MM.1S (cell line): ENCODE results near the gene JPH3.

Experiments used
- DNase-seq: peaks from one replicate; pipeline ENCODE4 v3.0.0-alpha.2; 2015
- H2AFZ ChIP-seq: fragments of 300-600 bp; sonication (generic); 2 replicates; pipeline ENCODE4 v1.6.0; 2016; ENCODE audit warnings: antibody characterized with exemption, low read length
- H3F3A ChIP-seq: fragments of 300-600 bp; sonication (generic); 2 replicates; pipeline ENCODE4 v1.6.1; 2016; ENCODE audit warnings: mild to moderate bottlenecking, antibody characterized with exemption, low read length, moderate library complexity, mixed read lengths; ENCODE audit not compliant: insufficient read depth
- H3K27ac ChIP-seq: fragments of 300-600 bp; sonication (generic); 2 replicates; pipeline ENCODE4 v1.5.1; 2016; ENCODE audit warnings: mild to moderate bottlenecking, low read length
- H3K27me3 ChIP-seq: fragments of 300-600 bp; sonication (generic); replicated peaks from 2 replicates; pipeline ENCODE4 v1.6.0; 2016; ENCODE audit warnings: low read length; ENCODE audit not compliant: insufficient read depth
- H3K36me3 ChIP-seq: fragments of 300-600 bp; sonication (generic); replicated peaks from 2 replicates; pipeline ENCODE4 v1.6.1; 2016; ENCODE audit warnings: mild to moderate bottlenecking, low read length, mixed read lengths; ENCODE audit not compliant: insufficient read depth
- H3K4me1 ChIP-seq: fragments of 300-600 bp; sonication (generic); 2 replicates; pipeline ENCODE4 v1.6.1; 2016; ENCODE audit warnings: low read length, mixed read lengths
- H3K4me2 ChIP-seq: fragments of 300-600 bp; sonication (generic); 2 replicates; pipeline ENCODE4 v1.6.0; 2016; ENCODE audit warnings: low read depth, low read length
- H3K4me3 ChIP-seq: fragments of 300-600 bp; sonication (generic); 2 replicates; pipeline ENCODE4 v1.5.1; 2016; ENCODE audit warnings: low read length, mixed read lengths
- H3K79me2 ChIP-seq: fragments of 300-600 bp; sonication (generic); 2 replicates; pipeline ENCODE4 v1.6.1; 2016; ENCODE audit warnings: mixed run types, low read length, mixed read lengths
- H3K9ac ChIP-seq: fragments of 300-600 bp; sonication (generic); 2 replicates; pipeline ENCODE4 v1.6.1; 2016; ENCODE audit warnings: low read length, mixed read lengths
- H3K9me2 ChIP-seq: fragments of 300-600 bp; sonication (generic); replicated peaks from 2 replicates; pipeline ENCODE4 v1.6.1; 2016; ENCODE audit warnings: mild to moderate bottlenecking, low read length, mixed read lengths; ENCODE audit not compliant: insufficient read depth
- H3K9me3 ChIP-seq: fragments of 300-600 bp; sonication (generic); replicated peaks from 2 replicates; pipeline ENCODE4 v1.6.1; 2016; ENCODE audit warnings: mild to moderate bottlenecking, low read length, mixed read lengths; ENCODE audit not compliant: insufficient read depth
- H4K20me1 ChIP-seq: fragments of 300-600 bp; sonication (generic); 2 replicates; pipeline ENCODE4 v1.6.1; 2016; ENCODE audit warnings: mild to moderate bottlenecking, low read length, moderate library complexity, mixed read lengths; ENCODE audit not compliant: insufficient read depth
- CTCF ChIP-seq: fragments of 300-600 bp; sonication (generic); IDR thresholded peaks from 2 replicates; pipeline ENCODE4 v1.5.1; 2016; ENCODE audit warnings: antibody characterized with exemption, low read length, mixed read lengths
- EZH2 ChIP-seq: fragments of 300-600 bp; sonication (generic); optimal IDR thresholded peaks from 2 replicates; pipeline ENCODE3; 2017; ENCODE audit warnings: low read depth, mild to moderate bottlenecking, antibody characterized with exemption, low read length, mixed read lengths
- EZH2phosphoT487 ChIP-seq: fragments of 300-600 bp; sonication (generic); IDR thresholded peaks from 2 replicates; pipeline ENCODE4 v1.6.1; 2018; ENCODE audit warnings: antibody characterized with exemption, low read length

Gene JPH3

GRCh38 chr16:87593710-87594258 is 8.5 kb upstream of the JPH3 start:
- Histone ChIP-seq H3K9ac (no peak overlapping the region), H3K4me2 (no peak overlapping the region), H3K36me3 (no peaks in the 10 kb centered on the region), H3K4me3 (no peak overlapping the region), H3K9me2 (no peaks in the 10 kb centered on the region), H3K27ac (no peak overlapping the region), H4K20me1 (no peaks in the 10 kb centered on the region), H3K9me3 (no peaks in the 10 kb centered on the region), H2AFZ (no peak overlapping the region), H3F3A (no peaks in the 10 kb centered on the region), H3K79me2 (no peaks in the 10 kb centered on the region), H3K27me3 (peaks cover 25% of the 10 kb centered on the region), H3K4me1 (no peaks in the 10 kb centered on the region)
- no peak for DNase-seq
- no peak for TF ChIP-seq EZH2
- TF ChIP-seq EZH2phosphoT487, result no peak
- no peak for TF ChIP-seq CTCF

- no peak overlapping the region for H2AFZ ChIP-seq
- H3K79me2 ChIP-seq, result no peaks in the 10 kb centered on the region
- H3F3A ChIP-seq, result no peaks in the 10 kb centered on the region
- no peak overlapping the region for H3K9ac ChIP-seq
- no peaks in the 10 kb centered on the region for H3K9me2 ChIP-seq
- H4K20me1 ChIP-seq, result no peaks in the 10 kb centered on the region
- H3K27ac ChIP-seq, result no peak overlapping the region
- no peaks in the 10 kb centered on the region for H3K9me3 ChIP-seq
- no peak for DNase-seq
- H3K27me3 ChIP-seq, result peaks cover 24% of the 10 kb centered on the region
- H3K36me3 ChIP-seq, result no peaks in the 10 kb centered on the region
- no peak for TF ChIP-seq EZH2phosphoT487
- no peak for TF ChIP-seq CTCF
- TF ChIP-seq EZH2, result no peak
- H3K4me2 ChIP-seq, result no peak overlapping the region
- H3K4me1 ChIP-seq, result no peaks in the 10 kb centered on the region
- H3K4me3 ChIP-seq, result no peak overlapping the region
These were observed 6.6 kb upstream of the JPH3 start for GRCh38 chr16:87595712-87596111.

- H3K79me2 ChIP-seq, result no peaks in the 10 kb centered on the region
- H3K27me3 ChIP-seq, result peaks cover 10% of the 10 kb centered on the region
- H4K20me1 ChIP-seq, result no peaks in the 10 kb centered on the region
- no peak overlapping the region for H2AFZ ChIP-seq
- H3K9ac ChIP-seq, result no peak overlapping the region
- H3K9me2 ChIP-seq, result no peaks in the 10 kb centered on the region
- H3K36me3 ChIP-seq, result no peaks in the 10 kb centered on the region
- no peak overlapping the region for H3K4me3 ChIP-seq
- TF ChIP-seq EZH2 (no peak), EZH2phosphoT487 (no peak), CTCF (no peak)
- no peaks in the 10 kb centered on the region for H3F3A ChIP-seq
- DNase-seq, result no peak
- H3K4me1 ChIP-seq, result no peaks in the 10 kb centered on the region
- H3K4me2 ChIP-seq, result no peak overlapping the region
- H3K27ac ChIP-seq, result no peak overlapping the region
- no peaks in the 10 kb centered on the region for H3K9me3 ChIP-seq
These were observed 4.9 kb upstream of the JPH3 start for GRCh38 chr16:87597324-87597830.
